DOHH2 (cell line): ENCODE measurements around the gene EXOSC3.

Experiments
- H3F3A ChIP-seq: fragments of 200-600 bp; sonication (generic), shearing (Covaris generic); 2 replicates; pipeline ENCODE4 v1.6.0; 2016; ENCODE audit warnings: antibody characterized with exemption, mild to moderate bottlenecking; ENCODE audit not compliant: control insufficient read depth, insufficient read depth
- H3K27ac ChIP-seq: fragments of 200-600 bp; sonication (generic); 2 replicates; pipeline ENCODE4 v1.5.1; 2014; ENCODE audit warnings: low read depth, mild to moderate bottlenecking, low read length, moderate library complexity
- H3K27me3 ChIP-seq: fragments of 200-600 bp; sonication (generic); 2 replicates; pipeline ENCODE4 v1.6.1; 2014; ENCODE audit warnings: mild to moderate bottlenecking, low read length, mixed read lengths; ENCODE audit not compliant: control insufficient read depth
- H3K36me3 ChIP-seq: fragments of 200-600 bp; sonication (generic); 2 replicates; pipeline ENCODE4 v1.6.1; 2014; ENCODE audit warnings: mild to moderate bottlenecking, low read length, moderate library complexity, mixed read lengths; ENCODE audit not compliant: control insufficient read depth
- H3K4me1 ChIP-seq: fragments of 200-600 bp; sonication (generic); 2 replicates; pipeline ENCODE4 v1.6.1; 2014; ENCODE audit warnings: mild to moderate bottlenecking, low read length, mixed read lengths; ENCODE audit not compliant: control insufficient read depth
- H3K4me2 ChIP-seq: fragments of 200-600 bp; sonication (generic); 2 replicates; pipeline ENCODE4 v1.6.0; 2014; ENCODE audit warnings: mild to moderate bottlenecking, low read length, moderate library complexity
- H3K4me3 ChIP-seq: fragments of 200-600 bp; sonication (generic); 2 replicates; pipeline ENCODE4 v1.5.1; 2014; ENCODE audit warnings: mild to moderate bottlenecking, low read length, mixed read lengths
- H3K79me2 ChIP-seq: fragments of 200-600 bp; sonication (generic); 2 replicates; pipeline ENCODE4 v1.6.1; 2014; ENCODE audit warnings: mild to moderate bottlenecking, low read length, mixed read lengths; ENCODE audit not compliant: control insufficient read depth
- H3K9me2 ChIP-seq: fragments of 200-600 bp; sonication (generic); replicated peaks from 2 replicates; pipeline ENCODE4 v1.6.1; 2014; ENCODE audit warnings: mild to moderate bottlenecking, low read length, mixed read lengths; ENCODE audit not compliant: control insufficient read depth
- H3K9me3 ChIP-seq: fragments of 200-600 bp; sonication (generic); 2 replicates; pipeline ENCODE4 v1.6.1; 2014; ENCODE audit warnings: antibody characterized with exemption, low read length, mixed read lengths; ENCODE audit not compliant: control insufficient read depth, insufficient read depth
- H4K20me1 ChIP-seq: fragments of 200-600 bp; sonication (generic); 2 replicates; pipeline ENCODE4 v1.6.0; 2014; ENCODE audit warnings: low read depth, mild to moderate bottlenecking, antibody characterized with exemption, low read length, moderate library complexity; ENCODE audit not compliant: control insufficient read depth, insufficient read depth
- EZH2phosphoT487 ChIP-seq: fragments of 200-600 bp; sonication (generic); IDR thresholded peaks from 2 replicates; pipeline ENCODE4 v1.6.1; 2017; ENCODE audit warnings: borderline replicate concordance, mild to moderate bottlenecking, antibody characterized with exemption, low read length, moderate library complexity, mixed read lengths
- TF ChIP-seq, protein P1 (sequence below): fragments of 200-600 bp; sonication (generic); IDR thresholded peaks from one replicate; pipeline ENCODE4 v1.5.1; 2014; ENCODE audit warnings: antibody characterized with exemption, mild to moderate bottlenecking, low read depth, low read length; ENCODE audit not compliant: poor library complexity, severe bottlenecking

The EXOSC3 gene

DNA sequence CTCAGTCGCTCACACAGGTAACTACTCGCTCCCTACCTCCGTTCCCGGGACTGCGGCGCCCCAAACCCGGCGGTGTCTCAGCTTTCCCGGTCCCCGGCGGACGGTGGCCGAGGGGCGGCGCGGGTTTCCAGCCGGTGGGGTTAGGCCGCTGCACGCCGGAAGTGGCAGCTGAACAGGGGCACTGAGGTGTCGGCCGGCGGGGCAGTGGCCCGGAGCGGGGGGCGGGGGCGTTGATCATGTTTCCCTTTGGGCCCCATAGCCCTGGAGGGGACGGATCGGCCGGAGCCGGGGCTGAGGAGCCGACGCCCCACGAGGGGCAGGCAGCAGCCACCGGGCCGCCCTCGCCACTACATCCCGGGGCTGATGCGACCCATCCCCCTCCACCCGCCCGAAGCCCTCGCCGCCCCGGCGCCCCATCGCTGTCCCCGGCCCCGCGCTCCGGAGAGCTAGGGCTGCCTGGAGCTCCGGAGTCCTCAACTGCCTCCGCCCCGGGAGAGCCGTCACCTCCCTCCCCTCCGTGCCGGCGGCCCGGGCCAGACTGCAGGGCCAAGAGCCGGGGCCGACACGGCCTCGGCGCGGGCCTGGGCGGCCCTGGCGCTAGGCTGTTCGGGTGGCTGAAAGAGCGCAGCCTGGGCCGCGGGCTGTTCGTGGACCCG lies 15.9 kb upstream of the EXOSC3 start, which contains the start of gene DCAF10:
Gene DCAF10 (plus strand): TSS at position 167 of the 656 bp plus-strand sequence. CDS start 70 bp downstream, at position 237.
- H3K4me2 ChIP-seq, result peak within 1 kb of the TSS; percentile 93
- TF ChIP-seq, protein P1, sequence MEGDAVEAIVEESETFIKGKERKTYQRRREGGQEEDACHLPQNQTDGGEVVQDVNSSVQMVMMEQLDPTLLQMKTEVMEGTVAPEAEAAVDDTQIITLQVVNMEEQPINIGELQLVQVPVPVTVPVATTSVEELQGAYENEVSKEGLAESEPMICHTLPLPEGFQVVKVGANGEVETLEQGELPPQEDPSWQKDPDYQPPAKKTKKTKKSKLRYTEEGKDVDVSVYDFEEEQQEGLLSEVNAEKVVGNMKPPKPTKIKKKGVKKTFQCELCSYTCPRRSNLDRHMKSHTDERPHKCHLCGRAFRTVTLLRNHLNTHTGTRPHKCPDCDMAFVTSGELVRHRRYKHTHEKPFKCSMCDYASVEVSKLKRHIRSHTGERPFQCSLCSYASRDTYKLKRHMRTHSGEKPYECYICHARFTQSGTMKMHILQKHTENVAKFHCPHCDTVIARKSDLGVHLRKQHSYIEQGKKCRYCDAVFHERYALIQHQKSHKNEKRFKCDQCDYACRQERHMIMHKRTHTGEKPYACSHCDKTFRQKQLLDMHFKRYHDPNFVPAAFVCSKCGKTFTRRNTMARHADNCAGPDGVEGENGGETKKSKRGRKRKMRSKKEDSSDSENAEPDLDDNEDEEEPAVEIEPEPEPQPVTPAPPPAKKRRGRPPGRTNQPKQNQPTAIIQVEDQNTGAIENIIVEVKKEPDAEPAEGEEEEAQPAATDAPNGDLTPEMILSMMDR, result no peak
- TF ChIP-seq EZH2phosphoT487, result no peak
- H3K4me1 ChIP-seq, result peaks cover 23% of the 10 kb centered on the region
- H4K20me1 ChIP-seq, result peaks cover 11% of the 10 kb centered on the region
- H3K27me3 ChIP-seq, result no peaks in the 10 kb centered on the region
- no peaks in the 10 kb centered on the region for H3F3A ChIP-seq
- H3K9me2 ChIP-seq, result no peaks in the 10 kb centered on the region
- peak within 1 kb of the TSS; percentile 62 for H3K27ac ChIP-seq
- peaks cover 57% of the 10 kb centered on the region for H3K79me2 ChIP-seq
- H3K36me3 ChIP-seq, result peaks cover 26% of the 10 kb centered on the region
- H3K9me3 ChIP-seq, result no peaks in the 10 kb centered on the region
- H3K4me3 ChIP-seq, result peak within 1 kb of the TSS; percentile 88

DNA sequence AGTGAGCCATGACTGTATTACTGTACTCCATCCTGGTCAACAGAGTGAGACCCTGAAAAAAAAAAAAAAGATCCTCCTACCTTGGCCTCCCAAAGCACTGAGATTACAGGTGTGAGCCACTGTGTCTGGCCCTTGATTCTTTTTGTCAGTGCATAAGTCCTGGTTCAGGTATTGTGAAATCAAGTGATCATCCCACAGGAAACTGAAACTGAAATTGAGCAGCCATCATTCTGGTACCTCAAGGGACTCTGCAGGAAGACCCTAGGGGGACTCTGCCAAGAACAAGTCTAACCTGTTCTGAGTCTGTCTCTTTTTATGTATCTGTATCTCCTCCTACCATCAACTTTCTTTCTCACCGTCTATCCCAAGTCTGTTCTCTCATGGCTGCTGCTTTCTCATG lies 13.8 kb upstream of the EXOSC3 start:
- no peaks in the 10 kb centered on the region for H3K9me2 ChIP-seq
- peaks cover 36% of the 10 kb centered on the region for H3K79me2 ChIP-seq
- no peaks in the 10 kb centered on the region for H3K9me3 ChIP-seq
- peaks cover 23% of the 10 kb centered on the region for H3K4me1 ChIP-seq
- peaks cover 11% of the 10 kb centered on the region for H4K20me1 ChIP-seq
- peaks cover 23% of the 10 kb centered on the region for H3K36me3 ChIP-seq
- H3K27ac ChIP-seq, result no peak overlapping the region
- TF ChIP-seq, protein P1, result no peak
- no peak for TF ChIP-seq EZH2phosphoT487
- no peak overlapping the region for H3K4me2 ChIP-seq
- H3K27me3 ChIP-seq, result peaks cover 3% of the 10 kb centered on the region; the same call in 1 of the 2 replicates
- H3F3A ChIP-seq, result no peaks in the 10 kb centered on the region
- H3K4me3 ChIP-seq, result no peak overlapping the region

- H3K79me2 ChIP-seq, result peaks cover 12% of the 10 kb centered on the region
- H3K4me3 ChIP-seq, result no peak overlapping the region
- TF ChIP-seq, protein P1, result no peak
- no peak for TF ChIP-seq EZH2phosphoT487
- no peak overlapping the region for H3K27ac ChIP-seq
- peaks cover 3% of the 10 kb centered on the region; the same call in 1 of the 2 replicates for H3K27me3 ChIP-seq
- no peaks in the 10 kb centered on the region for H4K20me1 ChIP-seq
- peaks cover 4% of the 10 kb centered on the region; the same call in 1 of the 2 replicates for H3K36me3 ChIP-seq
- H3K9me3 ChIP-seq, result no peaks in the 10 kb centered on the region
- H3K4me2 ChIP-seq, result no peak overlapping the region
- no peaks in the 10 kb centered on the region for H3K9me2 ChIP-seq
- no peaks in the 10 kb centered on the region for H3F3A ChIP-seq
- H3K4me1 ChIP-seq, result peaks cover 6% of the 10 kb centered on the region
These were observed 11.4 kb upstream of the EXOSC3 start for GRCh38 chr9:37796232-37796631.
